ENCODE data around the gene RNF217. TPM values are rescaled to one million over a fixed set of nuclear protein-coding genes. Genes with fewer than 3 reads are reported as not detected.

RNF217 gene
- total RNA-seq, 1 donor from 2014 or later, result 14.1 TPM

- Histone ChIP-seq H3K4me3 (no peak overlapping the region), H3K27ac (replicated peaks) (no peak overlapping the region), H3K27me3 (ENCODE audit: low read depth) (no peaks in the 10 kb centered on the region), H3K36me3 (no peaks in the 10 kb centered on the region), H3K9me3 (replicated peaks) (no peaks in the 10 kb centered on the region), H3K4me1 (peaks cover 20% of the 10 kb centered on the region)
- TF ChIP-seq CTCF (IDR thresholded peaks at IDR 0.05; ENCODE audit: borderline replicate concordance), result no peak
- intact Hi-C loops (cut with micrococcal nuclease), result no loop called here
- no peak for DNase-seq
Measured at GRCh38 chr6:125013938-125014660, 51.9 kb downstream of the RNF217 start.

- intact Hi-C loops (cut with micrococcal nuclease), result no loop called here
- H3K4me1 ChIP-seq, result peaks cover 17% of the 10 kb centered on the region
- H3K9me3 ChIP-seq (replicated peaks), result no peaks in the 10 kb centered on the region
- TF ChIP-seq CTCF (IDR thresholded peaks at IDR 0.05; ENCODE audit: borderline replicate concordance), result no peak
- no peak for DNase-seq
- H3K27ac ChIP-seq (replicated peaks), result no peak overlapping the region
- H3K36me3 ChIP-seq, result no peaks in the 10 kb centered on the region
- H3K4me3 ChIP-seq, result no peak overlapping the region
- no peaks in the 10 kb centered on the region for H3K27me3 ChIP-seq (ENCODE audit: low read depth)
Measured at GRCh38 chr6:125014661-125014957, 52.4 kb downstream of the RNF217 start.

- Histone ChIP-seq H3K27me3 (ENCODE audit: low read depth) (no peaks in the 10 kb centered on the region), H3K9me3 (replicated peaks) (no peaks in the 10 kb centered on the region)
- no peak for TF ChIP-seq CTCF (IDR thresholded peaks at IDR 0.05; ENCODE audit: borderline replicate concordance)
Measured at GRCh38 chr6:125015152-125015551, 52.9 kb downstream of the RNF217 start.

GRCh38 chr6:125018136-125018535, 55.9 kb downstream of the RNF217 start:
- Histone ChIP-seq H3K4me1 (peaks cover 41% of the 10 kb centered on the region), H3K9me3 (replicated peaks) (no peaks in the 10 kb centered on the region), H3K4me3 (no peak overlapping the region), H3K27ac (replicated peaks) (no peak overlapping the region), H3K27me3 (ENCODE audit: low read depth) (no peaks in the 10 kb centered on the region), H3K36me3 (no peaks in the 10 kb centered on the region)
- no peak for TF ChIP-seq CTCF (IDR thresholded peaks at IDR 0.05; ENCODE audit: borderline replicate concordance)
- intact Hi-C loops (cut with micrococcal nuclease), result no loop called here
- no peak for DNase-seq

More at GRCh38 chr6:125015152-125015551, 52.9 kb downstream of the RNF217 start:
- Histone ChIP-seq H3K36me3 (no peaks in the 10 kb centered on the region), H3K27ac (replicated peaks) (no peak overlapping the region), H3K4me3 (no peak overlapping the region), H3K4me1 (peaks cover 17% of the 10 kb centered on the region)
- intact Hi-C loops (cut with micrococcal nuclease), result no loop called here
- no peak for DNase-seq

- no peak for TF ChIP-seq CTCF (IDR thresholded peaks at IDR 0.05; ENCODE audit: borderline replicate concordance)
Measured at GRCh38 chr6:125019281-125019680, 57.0 kb downstream of the RNF217 start.

More at GRCh38 chr6:125019281-125019680, 57.0 kb downstream of the RNF217 start:
- Histone ChIP-seq H3K27ac (replicated peaks) (no peak overlapping the region), H3K36me3 (no peaks in the 10 kb centered on the region), H3K4me3 (no peak overlapping the region), H3K9me3 (replicated peaks) (no peaks in the 10 kb centered on the region), H3K4me1 (peaks cover 36% of the 10 kb centered on the region), H3K27me3 (ENCODE audit: low read depth) (no peaks in the 10 kb centered on the region)
- DNase-seq, result no peak
- intact Hi-C loops (cut with micrococcal nuclease), result no loop called here
